ENCODE measurements around the gene SYVN1. TPM values are rescaled to one million over a fixed set of nuclear protein-coding genes. Genes with fewer than 3 reads are reported as not detected.

The SYVN1 gene
- total and polyA plus RNA-seq, 10 of the 15 experiments (the other 5 are each of a cell fraction or from before 2014, with no cell fraction given), result 0.79 to 63.6 (median 20.1) TPM

- no peak overlapping the region for H2AFZ ChIP-seq (ENCODE audit: control insufficient read depth, low read depth, low read length)
- no peaks in the 10 kb centered on the region; a peak in 1 of 4 replicates for H3K27me3 ChIP-seq (replicated peaks in 1 of 2; ENCODE audit: control insufficient read depth in 2 of 2, insufficient read depth in 2 of 2, low read length in 1 of 2)
- WGBS (ENCODE audit: insufficient coverage, insufficient replicate concordance, low lambda C conversion rate, missing lambda C conversion rate), result 66% methylated on average over 5 of the region's 5 CpGs
- DNase-seq (ENCODE audit: low read depth, low spot score) (no peak), FAIRE-seq (no peak), ATAC-seq (no peak)
- H3K9me3 ChIP-seq (replicated peaks; ENCODE audit: control insufficient read depth, insufficient read depth, low read length), result no peaks in the 10 kb centered on the region
- ChIA-PET CTCF (interaction anchor here (1.0 kb wide), 1 partner anchor 9 kb away, joined by 4 read pairs; no protein-coding TSS in a partner anchor), RAD21 (ENCODE audit: unreplicated experiment) (no interaction called here), POLR2A (interaction anchor here (2.2 kb wide), 1 partner anchor 13 kb away, joined by 9 read pairs; no protein-coding TSS in a partner anchor), SMC1A (ENCODE audit: uncharacterized antibody, unreplicated experiment) (interaction anchor here (2.7 kb wide), 1 partner anchor 13 kb away, joined by 9 read pairs; no protein-coding TSS in a partner anchor)
- H3K27ac ChIP-seq (ENCODE audit: control insufficient read depth, insufficient read depth), result no peak overlapping the region
- BruUV-seq (replicated peaks), result no TSS peak
- intact Hi-C loops (cut with micrococcal nuclease; ENCODE audit: unreplicated experiment), result no loop called here
- H3K79me2 ChIP-seq (ENCODE audit: control insufficient read depth, insufficient read depth, low read length), result no peaks in the 10 kb centered on the region
- no peak overlapping the region for H3K4me3 ChIP-seq
- in situ Hi-C loops (cut with MboI), result no loop called here
- no peaks in the 10 kb centered on the region for H4K20me1 ChIP-seq (ENCODE audit: control insufficient read depth, insufficient read depth)
- peaks cover 29% of the 10 kb centered on the region for H3K4me1 ChIP-seq (ENCODE audit: control insufficient read depth, insufficient read depth, low read length)
- no peak overlapping the region for H3K4me2 ChIP-seq (ENCODE audit: control insufficient read depth, insufficient read depth)
- no peak overlapping the region for H3K9ac ChIP-seq (ENCODE audit: control insufficient read depth, insufficient read depth, low read length)
- H3K36me3 ChIP-seq (ENCODE audit: control insufficient read depth in 2 of 2, insufficient read depth in 2 of 2, low read length in 1 of 2), result no peaks in the 10 kb centered on the region
- TF ChIP-seq EGR1 (IDR thresholded peaks at IDR 0.05; ENCODE audit: borderline replicate concordance in 1 of 2, low read depth in 2 of 2, low read length in 2 of 2), result no peak
- no peak for TF ChIP-seq ELK1 (IDR thresholded peaks at IDR 0.05; ENCODE audit: low read depth, low read length)
- TF ChIP-seq CBX3 (IDR thresholded peaks at IDR 0.05; ENCODE audit: borderline replicate concordance, low read depth), result no peak
- TF ChIP-seq ZNF24 (IDR thresholded peaks at IDR 0.05), result no peak
- TF ChIP-seq SPI1 (IDR thresholded peaks at IDR 0.05; ENCODE audit: borderline replicate concordance, insufficient read depth, low read depth, low read length), result no peak
- TF ChIP-seq HDGF (IDR thresholded peaks at IDR 0.05), result no peak
- TF ChIP-seq BRCA1 (IDR thresholded peaks at IDR 0.05; ENCODE audit: low read depth, low read length), result no peak
- TF ChIP-seq KDM1A (IDR thresholded peaks at IDR 0.05; ENCODE audit: borderline replicate concordance), result no peak
- TF ChIP-seq RCOR1 (conservative IDR thresholded peaks at IDR 0.05; ENCODE audit: low read depth, low read length), result no peak
- no peak for TF ChIP-seq RUNX3 (IDR thresholded peaks at IDR 0.05; ENCODE audit: low read length)
- TF ChIP-seq FOXK2 (IDR thresholded peaks at IDR 0.05), result no peak
- TF ChIP-seq ZNF622 (IDR thresholded peaks at IDR 0.05), result no peak
- no peak for TF ChIP-seq KLF5 (IDR thresholded peaks at IDR 0.05; ENCODE audit: partially characterized antibody)
- no peak for TF ChIP-seq ATF2 (IDR thresholded peaks at IDR 0.05; ENCODE audit: low read length)
- no peak for TF ChIP-seq BCLAF1 (IDR thresholded peaks at IDR 0.05)
- TF ChIP-seq NFYB (IDR thresholded peaks at IDR 0.05; ENCODE audit: insufficient read depth, low read depth, low read length), result no peak
- no peak for TF ChIP-seq POLR2AphosphoS2 (IDR thresholded peaks at IDR 0.05; ENCODE audit: low read depth, low read length)
- no peak for TF ChIP-seq BHLHE40 (IDR thresholded peaks at IDR 0.05; ENCODE audit: borderline replicate concordance in 1 of 2, low read depth in 2 of 2, low read length in 1 of 2)
Measured at GRCh38 chr11:65148657-65149056, 14.3 kb upstream of the SYVN1 start.
